Cardiac muscle cell (in vitro differentiated cells and primary cell): ENCODE measurements around the gene OR52M1. TPM values are rescaled to one million over a fixed set of nuclear protein-coding genes. Genes with fewer than 3 reads are reported as not detected.

Source experiments
- DNase-seq, 2 donors: peaks; one replicate each; pipeline versions ENCODE4 v3.0.0 to v3.0.0-alpha.2; 2010 to 2017; ENCODE audit warnings: low read depth in 1 of 2, low spot score in 1 of 2
- H3K27ac ChIP-seq: fragments of 200-600 bp; sonication (generic); 2 replicates; pipeline ENCODE4 v1.5.1; 2016
- H3K27me3 ChIP-seq: fragments of 200-600 bp; sonication (generic); 2 replicates; pipeline ENCODE4 v1.6.0; 2016; ENCODE audit warnings: control low read depth
- H3K36me3 ChIP-seq: fragments of 200-600 bp; sonication (generic); 2 replicates; pipeline ENCODE4 v1.5.1; 2016; ENCODE audit warnings: control low read depth
- H3K4me1 ChIP-seq: fragments of 200-600 bp; sonication (generic); 2 replicates; pipeline ENCODE4 v1.8.1; 2017; ENCODE audit warnings: low read depth, mild to moderate bottlenecking, mixed run types
- H3K4me3 ChIP-seq: fragments of 200-600 bp; sonication (generic); 2 replicates; pipeline ENCODE4 v1.5.1; 2016; ENCODE audit warnings: mild to moderate bottlenecking
- H3K9me3 ChIP-seq: fragments of 200-600 bp; sonication (generic); 2 replicates; pipeline ENCODE4 v1.5.1; 2017; ENCODE audit warnings: low read depth, mild to moderate bottlenecking, control low read depth
- polyA plus RNA-seq: library from polyadenylated mRNA; unstranded; fragments of >200 nt; fragmentation: Nextera tagmentation; extraction: Ambion mirVana; gene quantifications from 2 replicates; pipeline ENCODE4 v1.2.1, GENCODE V29; 2016
- total RNA-seq: library from RNA; depleted of rRNA; stranded (reverse); fragments of >200 nt; gene quantifications from 2 replicates; pipeline ENCODE4 v1.2.3, GENCODE V29; 2016
- TF ChIP-seq, protein P1 (sequence below): IDR thresholded peaks from 2 replicates; pipeline ENCODE4 v1.5.1; 2012; ENCODE audit warnings: low read depth, mild to moderate bottlenecking, low read length

The OR52M1 gene
- total and polyA plus RNA-seq, 2 experiments from 2014 or later, result not detected

DNA sequence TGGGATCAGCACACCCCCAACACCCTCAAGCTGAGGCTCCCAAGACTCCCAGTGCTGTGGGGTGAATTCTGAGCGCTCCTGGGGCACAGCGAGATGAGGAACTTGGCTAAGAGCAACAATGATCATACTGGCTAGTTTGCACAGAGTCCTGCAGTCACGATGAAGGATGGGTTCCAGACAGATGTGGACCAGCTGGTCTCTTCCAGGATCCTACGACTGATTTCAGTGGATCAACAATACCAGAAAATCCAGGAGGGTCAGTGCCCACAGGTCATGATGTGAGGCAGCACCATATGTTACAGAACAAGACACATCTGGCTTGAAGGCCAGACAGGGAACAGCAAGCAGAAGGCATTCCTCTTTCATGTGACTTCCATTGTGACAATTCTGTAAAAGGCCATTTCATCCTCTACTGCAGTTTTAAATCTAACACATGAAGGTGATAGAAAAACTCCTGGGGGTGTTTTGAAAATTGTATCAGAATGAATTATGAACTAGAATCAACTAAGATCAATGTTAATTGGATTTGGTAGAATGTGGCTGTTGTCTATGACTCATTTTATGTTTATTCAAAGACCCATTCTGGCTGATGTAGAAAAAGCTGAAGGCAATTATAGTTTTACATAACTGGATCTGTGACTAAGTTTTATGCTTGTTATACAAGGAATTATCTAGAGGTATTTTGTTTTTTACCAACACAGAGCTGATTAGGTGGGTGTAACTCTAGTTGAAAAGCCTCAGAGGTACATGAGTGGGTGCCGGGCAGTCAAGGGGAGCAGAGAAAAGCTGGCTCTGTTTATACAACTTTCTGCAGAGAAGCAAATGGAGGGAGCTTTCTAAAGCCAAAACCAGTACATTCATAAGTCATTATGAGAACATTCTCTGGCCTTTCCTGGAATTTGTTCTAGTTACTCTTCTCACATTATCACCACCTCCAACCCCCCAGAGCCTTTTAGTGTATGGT, 33.4 kb upstream of the OR52M1 start:
- Histone ChIP-seq H3K27ac (no peak overlapping the region), H3K36me3 (no peaks in the 10 kb centered on the region), H3K9me3 (no peaks in the 10 kb centered on the region), H3K27me3 (no peaks in the 10 kb centered on the region), H3K4me1 (no peaks in the 10 kb centered on the region), H3K4me3 (no peak overlapping the region)
- no peak for DNase-seq
- TF ChIP-seq, protein P1, sequence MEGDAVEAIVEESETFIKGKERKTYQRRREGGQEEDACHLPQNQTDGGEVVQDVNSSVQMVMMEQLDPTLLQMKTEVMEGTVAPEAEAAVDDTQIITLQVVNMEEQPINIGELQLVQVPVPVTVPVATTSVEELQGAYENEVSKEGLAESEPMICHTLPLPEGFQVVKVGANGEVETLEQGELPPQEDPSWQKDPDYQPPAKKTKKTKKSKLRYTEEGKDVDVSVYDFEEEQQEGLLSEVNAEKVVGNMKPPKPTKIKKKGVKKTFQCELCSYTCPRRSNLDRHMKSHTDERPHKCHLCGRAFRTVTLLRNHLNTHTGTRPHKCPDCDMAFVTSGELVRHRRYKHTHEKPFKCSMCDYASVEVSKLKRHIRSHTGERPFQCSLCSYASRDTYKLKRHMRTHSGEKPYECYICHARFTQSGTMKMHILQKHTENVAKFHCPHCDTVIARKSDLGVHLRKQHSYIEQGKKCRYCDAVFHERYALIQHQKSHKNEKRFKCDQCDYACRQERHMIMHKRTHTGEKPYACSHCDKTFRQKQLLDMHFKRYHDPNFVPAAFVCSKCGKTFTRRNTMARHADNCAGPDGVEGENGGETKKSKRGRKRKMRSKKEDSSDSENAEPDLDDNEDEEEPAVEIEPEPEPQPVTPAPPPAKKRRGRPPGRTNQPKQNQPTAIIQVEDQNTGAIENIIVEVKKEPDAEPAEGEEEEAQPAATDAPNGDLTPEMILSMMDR, result no peak

DNA sequence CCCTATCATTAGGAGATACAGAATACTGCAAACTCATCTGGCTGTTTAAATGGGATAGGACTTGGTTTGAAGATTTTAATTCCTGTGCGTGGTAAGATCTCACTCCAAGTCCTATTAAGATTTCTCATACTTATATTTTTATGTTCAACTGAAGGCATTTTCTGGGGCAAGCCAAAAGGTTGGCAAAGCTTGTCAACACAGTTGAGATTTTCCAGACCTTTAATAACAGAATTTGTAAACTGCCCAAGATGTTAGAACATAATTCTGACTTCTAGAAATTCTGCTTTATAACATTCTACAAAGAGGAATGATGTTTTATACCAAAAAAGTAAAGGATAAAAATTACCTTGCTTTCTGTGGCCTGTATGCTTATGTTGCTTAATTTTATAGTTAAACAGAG, 30.8 kb upstream of the OR52M1 start:
- Histone ChIP-seq H3K27me3 (no peaks in the 10 kb centered on the region), H3K4me1 (no peaks in the 10 kb centered on the region), H3K27ac (no peak overlapping the region), H3K36me3 (no peaks in the 10 kb centered on the region), H3K9me3 (no peaks in the 10 kb centered on the region), H3K4me3 (no peak overlapping the region)
- no peak for DNase-seq
- TF ChIP-seq, protein P1, result no peak

DNA sequence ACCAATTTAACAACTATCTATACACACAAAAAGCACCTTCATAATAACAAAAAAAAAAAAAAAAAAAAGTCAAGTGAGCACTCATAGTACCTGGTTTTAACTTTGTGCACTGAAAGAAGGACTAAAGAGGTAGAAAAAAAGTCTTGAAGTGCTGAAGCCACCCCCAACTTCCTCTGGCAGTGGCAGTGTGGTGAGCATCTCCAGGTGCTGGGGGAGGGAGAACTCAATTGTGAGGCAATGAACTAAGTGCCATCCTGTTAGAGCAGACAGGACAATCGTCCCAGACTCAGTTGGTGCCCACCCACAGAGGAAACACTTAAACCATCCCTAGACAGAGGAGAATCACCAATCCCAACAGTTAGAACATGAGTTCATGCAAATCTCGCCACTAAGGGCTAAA, 22.7 kb upstream of the OR52M1 start:
- no peak overlapping the region for H3K4me3 ChIP-seq
- no peak for DNase-seq
- no peaks in the 10 kb centered on the region for H3K36me3 ChIP-seq
- H3K4me1 ChIP-seq, result no peaks in the 10 kb centered on the region
- no peaks in the 10 kb centered on the region for H3K9me3 ChIP-seq
- H3K27me3 ChIP-seq, result no peaks in the 10 kb centered on the region
- TF ChIP-seq, protein P1, result no peak
- no peak overlapping the region for H3K27ac ChIP-seq

- TF ChIP-seq, protein P1, result no peak
- no peak for DNase-seq
- Histone ChIP-seq H3K4me1 (no peaks in the 10 kb centered on the region), H3K36me3 (no peaks in the 10 kb centered on the region), H3K27me3 (no peaks in the 10 kb centered on the region), H3K4me3 (no peak overlapping the region), H3K9me3 (no peaks in the 10 kb centered on the region), H3K27ac (no peak overlapping the region)
These were observed 22.2 kb upstream of the OR52M1 start for GRCh38 chr11:4522752-4523151.

- TF ChIP-seq, protein P1, result no peak
- H3K27me3 ChIP-seq, result no peaks in the 10 kb centered on the region
- DNase-seq, result no peak
- H3K9me3 ChIP-seq, result no peaks in the 10 kb centered on the region
- H3K36me3 ChIP-seq, result no peaks in the 10 kb centered on the region
- no peak overlapping the region for H3K4me3 ChIP-seq
- no peaks in the 10 kb centered on the region for H3K4me1 ChIP-seq
- no peak overlapping the region for H3K27ac ChIP-seq
These were observed 21.3 kb upstream of the OR52M1 start for GRCh38 chr11:4523666-4524065.
